AG10803 (cell line): ENCODE measurements around the gene CDKAL1.
A peak's percentile ranks its signal among the peaks of the same experiment; 100 is the strongest.

Experiments used
- DNase-seq: peaks from one replicate; pipeline ENCODE4 v3.0.0; 2010; ENCODE audit warnings: low read depth
- H3K4me3 ChIP-seq: 2 replicates; pipeline ENCODE4 v1.5.1; 2011; ENCODE audit warnings: mild to moderate bottlenecking, low read length, control low read depth
- TF ChIP-seq, protein P1 (sequence below): conservative IDR thresholded peaks from 2 replicates; pipeline ENCODE4 v1.5.1; 2011; ENCODE audit warnings: mild to moderate bottlenecking, low read length, control low read depth, inconsistent platforms

The CDKAL1 gene

DNA sequence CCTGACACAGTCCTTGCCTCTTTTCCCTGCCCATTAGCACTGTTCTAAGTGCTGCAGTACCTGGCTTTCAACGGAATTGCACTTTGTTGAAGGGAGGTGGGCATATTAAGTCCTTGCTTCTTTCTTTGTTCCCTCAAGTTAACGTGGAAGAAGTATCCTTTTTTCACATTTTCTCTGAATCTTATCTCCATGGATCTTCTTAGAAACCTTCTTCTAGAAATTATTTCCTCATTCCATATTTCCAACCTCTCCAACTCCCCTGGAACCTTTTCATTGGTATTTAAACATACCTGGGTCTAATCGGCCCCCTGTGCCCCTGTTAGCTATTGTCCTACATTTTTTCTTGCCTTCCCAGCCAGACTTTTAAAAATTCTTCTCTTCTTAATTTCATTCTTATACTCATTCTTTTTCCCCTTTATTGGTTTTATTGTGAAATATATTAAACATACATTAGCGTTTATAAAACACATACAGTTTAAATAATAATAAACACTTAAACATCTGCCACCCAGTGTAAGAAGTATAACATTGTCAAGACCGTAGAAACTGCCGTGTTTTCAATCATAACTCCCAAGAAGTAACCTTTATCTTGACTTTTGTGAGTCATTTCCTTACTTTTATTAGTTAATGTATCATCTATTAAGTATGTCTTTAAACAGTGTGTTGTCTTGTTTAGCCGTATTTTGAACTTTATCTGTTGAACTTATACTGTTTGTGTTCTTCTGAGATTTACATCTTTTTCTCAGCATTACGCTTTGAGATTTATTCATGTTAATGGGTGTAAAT lies 118.2 kb downstream of the CDKAL1 start:
- H3K4me3 ChIP-seq = no peak overlapping the region
- no peak for DNase-seq
- TF ChIP-seq, protein P1, sequence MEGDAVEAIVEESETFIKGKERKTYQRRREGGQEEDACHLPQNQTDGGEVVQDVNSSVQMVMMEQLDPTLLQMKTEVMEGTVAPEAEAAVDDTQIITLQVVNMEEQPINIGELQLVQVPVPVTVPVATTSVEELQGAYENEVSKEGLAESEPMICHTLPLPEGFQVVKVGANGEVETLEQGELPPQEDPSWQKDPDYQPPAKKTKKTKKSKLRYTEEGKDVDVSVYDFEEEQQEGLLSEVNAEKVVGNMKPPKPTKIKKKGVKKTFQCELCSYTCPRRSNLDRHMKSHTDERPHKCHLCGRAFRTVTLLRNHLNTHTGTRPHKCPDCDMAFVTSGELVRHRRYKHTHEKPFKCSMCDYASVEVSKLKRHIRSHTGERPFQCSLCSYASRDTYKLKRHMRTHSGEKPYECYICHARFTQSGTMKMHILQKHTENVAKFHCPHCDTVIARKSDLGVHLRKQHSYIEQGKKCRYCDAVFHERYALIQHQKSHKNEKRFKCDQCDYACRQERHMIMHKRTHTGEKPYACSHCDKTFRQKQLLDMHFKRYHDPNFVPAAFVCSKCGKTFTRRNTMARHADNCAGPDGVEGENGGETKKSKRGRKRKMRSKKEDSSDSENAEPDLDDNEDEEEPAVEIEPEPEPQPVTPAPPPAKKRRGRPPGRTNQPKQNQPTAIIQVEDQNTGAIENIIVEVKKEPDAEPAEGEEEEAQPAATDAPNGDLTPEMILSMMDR = no peak

DNA sequence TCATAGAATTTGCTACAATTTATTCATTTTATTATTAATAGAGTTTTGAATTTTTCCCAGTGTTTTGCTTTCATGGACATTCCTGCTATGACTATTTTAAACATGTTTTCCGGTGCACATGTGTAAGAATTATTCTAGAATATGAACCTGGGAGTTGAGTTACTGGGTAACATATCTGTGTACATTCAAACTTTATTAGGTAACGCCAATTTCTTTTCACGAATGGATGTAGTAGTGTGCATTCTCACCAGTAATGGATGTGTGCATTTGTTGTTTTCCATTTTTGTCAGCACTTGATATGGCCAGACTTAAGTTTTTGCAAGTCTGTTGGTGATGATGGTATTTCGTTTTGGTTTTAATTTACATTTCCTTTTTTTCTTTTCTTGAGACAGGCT lies 118.8 kb downstream of the CDKAL1 start:
- no peak for DNase-seq
- TF ChIP-seq, protein P1 = no peak
- H3K4me3 ChIP-seq = no peak overlapping the region

DNA sequence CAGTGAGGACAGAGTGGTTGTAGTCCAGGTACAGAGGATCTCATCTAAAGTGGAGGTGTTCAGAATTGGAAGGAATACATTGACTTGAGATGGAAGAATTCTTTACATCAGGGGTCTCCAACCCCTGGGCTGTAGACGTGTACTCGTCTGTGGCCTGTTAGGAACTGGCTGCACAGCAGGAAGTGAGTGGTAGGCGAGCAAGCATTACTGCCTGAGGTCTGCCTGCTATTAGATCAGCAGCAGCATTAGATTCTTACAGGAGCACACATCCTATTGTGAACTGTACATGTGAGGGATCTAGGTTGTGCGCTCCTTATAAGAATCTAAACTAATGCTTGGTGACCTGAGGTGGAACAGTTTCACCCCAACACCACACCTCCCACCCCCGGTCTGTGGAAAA lies 121.1 kb downstream of the CDKAL1 start:
- H3K4me3 ChIP-seq = no peak overlapping the region
- DNase-seq = no peak
- TF ChIP-seq, protein P1 = no peak

DNA sequence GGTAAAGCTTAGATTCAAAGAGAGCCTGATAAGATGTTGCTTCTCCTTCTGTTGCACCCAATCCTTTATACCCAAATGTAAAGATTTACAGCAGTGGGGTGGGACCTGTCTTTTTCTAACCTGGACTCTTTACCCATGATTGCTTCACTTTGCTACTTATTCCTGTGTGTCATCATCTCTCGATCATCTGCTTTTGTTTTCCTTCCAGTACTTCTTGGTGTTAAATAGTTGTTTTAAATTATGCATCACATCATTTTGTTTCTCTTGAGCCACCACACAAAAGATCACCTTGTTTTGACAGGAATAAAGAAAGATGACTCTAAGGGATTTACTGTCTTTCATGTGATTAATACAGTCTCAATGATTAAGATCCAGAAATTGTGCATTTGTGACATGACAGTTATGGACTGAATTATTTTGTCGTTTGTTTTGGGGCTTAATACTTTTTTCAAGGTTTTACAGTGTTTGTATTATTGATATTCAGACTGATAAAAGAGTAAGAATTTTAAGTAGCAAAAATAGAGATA lies 123.1 kb downstream of the CDKAL1 start:
- DNase-seq = peak; percentile 2
- H3K4me3 ChIP-seq = no peak overlapping the region
- TF ChIP-seq, protein P1 = no peak

DNA sequence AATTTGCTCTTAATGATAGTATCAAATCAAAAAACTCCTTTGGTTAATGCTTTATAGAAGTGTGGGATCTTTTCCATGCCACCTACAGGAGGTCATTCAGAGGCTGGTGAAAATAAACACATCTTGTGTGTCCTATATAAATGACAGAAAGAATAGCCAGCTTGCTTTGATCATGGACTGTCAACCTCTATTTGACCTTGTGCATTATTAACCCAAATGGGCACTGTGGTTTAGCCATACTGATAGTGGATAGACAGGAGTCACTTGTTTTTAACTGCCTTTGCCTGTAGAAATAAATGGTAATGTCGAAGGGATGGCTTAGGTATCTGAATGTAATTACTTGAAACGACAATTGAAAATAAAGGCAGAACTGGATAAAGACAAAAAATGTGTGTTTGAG lies 123.8 kb downstream of the CDKAL1 start:
- TF ChIP-seq, protein P1 = no peak
- H3K4me3 ChIP-seq = no peak overlapping the region
- no peak for DNase-seq

DNA sequence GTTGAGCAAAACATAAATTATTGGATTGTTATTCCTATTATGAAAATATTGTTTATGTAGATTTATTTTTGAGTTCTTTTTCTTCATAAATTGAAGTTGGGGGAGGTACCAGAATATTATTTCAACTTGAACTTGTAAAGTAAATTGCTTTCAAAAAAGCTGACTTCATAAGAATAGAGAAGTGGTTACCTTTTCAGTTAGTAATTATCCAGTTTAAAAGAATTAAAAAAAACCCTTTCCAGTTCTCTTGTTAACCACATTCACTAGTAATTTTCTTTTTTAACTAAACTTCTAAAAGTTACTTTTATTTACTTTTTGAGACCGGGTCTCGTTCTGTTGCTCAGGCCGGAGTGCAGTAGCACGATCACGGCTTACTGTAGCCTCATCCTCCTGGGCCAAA lies 124.3 kb downstream of the CDKAL1 start:
- H3K4me3 ChIP-seq = no peak overlapping the region
- no peak for DNase-seq
- TF ChIP-seq, protein P1 = no peak

DNA sequence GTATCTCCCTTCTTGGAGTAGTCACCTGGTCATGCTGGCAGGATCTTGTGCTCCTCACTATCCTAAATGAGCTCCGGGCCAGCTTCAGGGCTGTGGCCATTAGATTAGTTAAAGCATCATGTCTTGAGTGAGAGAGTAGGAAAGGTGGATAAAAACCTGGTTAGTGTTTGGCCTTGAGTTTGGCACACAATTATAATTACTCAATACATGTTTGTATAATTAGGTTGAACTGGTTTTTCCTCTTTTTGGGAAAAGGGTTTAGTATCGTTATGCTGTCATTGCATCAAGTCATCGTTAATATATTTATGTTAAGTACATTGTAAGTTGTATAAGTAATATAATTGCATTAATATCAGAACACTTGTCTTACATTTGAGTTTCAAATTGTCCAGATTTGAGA lies 126.3 kb downstream of the CDKAL1 start:
- H3K4me3 ChIP-seq = no peak overlapping the region
- DNase-seq = no peak
- TF ChIP-seq, protein P1 = no peak
